Trophoblast cell (in vitro differentiated cells and primary cell): Measurements from ENCODE around the gene RNF183. TPM values are rescaled to one million over a fixed set of nuclear protein-coding genes. Genes with fewer than 3 reads are reported as not detected.

Source experiments
- DNase-seq, 2 donors: peaks; one replicate each; pipeline ENCODE4 v3.0.0-alpha.2; 2016
- H2AFZ ChIP-seq: 2 replicates; pipeline ENCODE4 v1.6.1; 2013; ENCODE audit warnings: low read length, moderate library complexity, mild to moderate bottlenecking; ENCODE audit not compliant: insufficient read depth, poor library complexity
- H2AK5ac ChIP-seq: 2 replicates; pipeline ENCODE4 v1.6.1; 2013; ENCODE audit warnings: mild to moderate bottlenecking, low read length
- H2BK120ac ChIP-seq: 2 replicates; pipeline ENCODE4 v1.6.1; 2013; ENCODE audit warnings: low read length, mild to moderate bottlenecking, moderate library complexity; ENCODE audit not compliant: insufficient read depth, poor library complexity
- H2BK12ac ChIP-seq: 2 replicates; pipeline ENCODE4 v1.6.1; 2013; ENCODE audit warnings: mild to moderate bottlenecking, low read length, moderate library complexity
- H2BK5ac ChIP-seq: 2 replicates; pipeline ENCODE4 v1.6.1; 2013; ENCODE audit warnings: low read length, low read depth, moderate library complexity, mild to moderate bottlenecking; ENCODE audit not compliant: poor library complexity
- H3K14ac ChIP-seq: 2 replicates; pipeline ENCODE4 v1.6.1; 2013; ENCODE audit warnings: mild to moderate bottlenecking, low read length
- H3K18ac ChIP-seq: 2 replicates; pipeline ENCODE4 v1.6.1; 2013; ENCODE audit warnings: mild to moderate bottlenecking, low read length
- H3K23ac ChIP-seq: 2 replicates; pipeline ENCODE4 v1.6.1; 2013; ENCODE audit warnings: low read length
- H3K27ac ChIP-seq: 2 replicates; pipeline ENCODE4 v1.5.1; 2013; ENCODE audit warnings: low read depth, mild to moderate bottlenecking, inconsistent platforms, low read length, moderate library complexity
- H3K27me3 ChIP-seq: 2 replicates; pipeline ENCODE4 v1.6.1; 2013; ENCODE audit warnings: inconsistent platforms, mild to moderate bottlenecking, low read length, moderate library complexity; ENCODE audit not compliant: insufficient read depth
- H3K36me3 ChIP-seq, 2 experiments: 1 replicate in 1 of 2; 2 replicates in 1 of 2; pipeline ENCODE4 v1.6.1; 2013; ENCODE audit warnings: low read length in 2 of 2, mild to moderate bottlenecking in 2 of 2, moderate library complexity in 1 of 2; ENCODE audit not compliant: insufficient read depth in 2 of 2, control insufficient read depth in 1 of 2
- H3K4ac ChIP-seq: 2 replicates; pipeline ENCODE4 v1.6.1; 2013; ENCODE audit warnings: low read depth, mild to moderate bottlenecking, low read length, moderate library complexity
- H3K4me1 ChIP-seq, 2 experiments: 1 replicate in 1 of 2; 2 replicates in 1 of 2; pipeline ENCODE4 v1.6.1; 2013; ENCODE audit warnings: low read length in 2 of 2, mild to moderate bottlenecking in 2 of 2, moderate library complexity in 1 of 2; ENCODE audit not compliant: insufficient read depth in 2 of 2, control insufficient read depth in 1 of 2
- H3K4me2 ChIP-seq: 2 replicates; pipeline ENCODE4 v1.6.1; 2013; ENCODE audit warnings: inconsistent platforms, mild to moderate bottlenecking, low read length, moderate library complexity
- H3K4me3 ChIP-seq: 2 replicates; pipeline ENCODE4 v1.5.1; 2013; ENCODE audit warnings: mild to moderate bottlenecking, low read depth, low read length, inconsistent platforms
- H3K79me1 ChIP-seq: one replicate; pipeline ENCODE4 v1.6.1; 2013; ENCODE audit warnings: low read length
- H3K79me2 ChIP-seq: 2 replicates; pipeline ENCODE4 v1.6.1; 2013; ENCODE audit warnings: low read length, mild to moderate bottlenecking; ENCODE audit not compliant: control insufficient read depth, insufficient read depth, poor library complexity
- H3K9ac ChIP-seq: 2 replicates; pipeline ENCODE4 v1.6.1; 2013; ENCODE audit warnings: mild to moderate bottlenecking, low read length
- H3K9me3 ChIP-seq: 2 replicates; pipeline ENCODE4 v1.6.1; 2013; ENCODE audit warnings: low read depth, mild to moderate bottlenecking, control low read depth, inconsistent platforms, low read length; ENCODE audit not compliant: insufficient read depth
- H4K12ac ChIP-seq: 2 replicates; pipeline ENCODE4 v1.6.1; 2013; ENCODE audit warnings: low read depth, mild to moderate bottlenecking, low read length, moderate library complexity
- H4K8ac ChIP-seq: 2 replicates; pipeline ENCODE4 v1.6.1; 2013; ENCODE audit warnings: low read depth, mild to moderate bottlenecking, low read length, moderate library complexity
- H4K91ac ChIP-seq: one replicate; pipeline ENCODE4 v1.6.1; 2013; ENCODE audit warnings: low read depth, mild to moderate bottlenecking, low read length, moderate library complexity
- WGBS: extraction: QIAGEN DNeasy Blood & Tissue Kit; methylation state at CpG from one replicate; pipeline ENCODE4 v1.1.7; 2013; ENCODE audit warnings: missing lambda C conversion rate; ENCODE audit not compliant: insufficient read length, insufficient coverage; ENCODE audit errors: extremely low coverage; 5-methylcytosine and 5-hydroxymethylcytosine counted together
- polyA plus RNA-seq: library from polyadenylated mRNA; stranded (reverse); fragments of 200-250 nt; gene quantifications from 2 replicates; pipeline ENCODE4 v1.2.3, GENCODE V29; 2013

RNF183 gene, protein sequence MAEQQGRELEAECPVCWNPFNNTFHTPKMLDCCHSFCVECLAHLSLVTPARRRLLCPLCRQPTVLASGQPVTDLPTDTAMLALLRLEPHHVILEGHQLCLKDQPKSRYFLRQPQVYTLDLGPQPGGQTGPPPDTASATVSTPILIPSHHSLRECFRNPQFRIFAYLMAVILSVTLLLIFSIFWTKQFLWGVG
- polyA plus RNA-seq, result 0.03 and 0.04 TPM in 2 replicates

DNA sequence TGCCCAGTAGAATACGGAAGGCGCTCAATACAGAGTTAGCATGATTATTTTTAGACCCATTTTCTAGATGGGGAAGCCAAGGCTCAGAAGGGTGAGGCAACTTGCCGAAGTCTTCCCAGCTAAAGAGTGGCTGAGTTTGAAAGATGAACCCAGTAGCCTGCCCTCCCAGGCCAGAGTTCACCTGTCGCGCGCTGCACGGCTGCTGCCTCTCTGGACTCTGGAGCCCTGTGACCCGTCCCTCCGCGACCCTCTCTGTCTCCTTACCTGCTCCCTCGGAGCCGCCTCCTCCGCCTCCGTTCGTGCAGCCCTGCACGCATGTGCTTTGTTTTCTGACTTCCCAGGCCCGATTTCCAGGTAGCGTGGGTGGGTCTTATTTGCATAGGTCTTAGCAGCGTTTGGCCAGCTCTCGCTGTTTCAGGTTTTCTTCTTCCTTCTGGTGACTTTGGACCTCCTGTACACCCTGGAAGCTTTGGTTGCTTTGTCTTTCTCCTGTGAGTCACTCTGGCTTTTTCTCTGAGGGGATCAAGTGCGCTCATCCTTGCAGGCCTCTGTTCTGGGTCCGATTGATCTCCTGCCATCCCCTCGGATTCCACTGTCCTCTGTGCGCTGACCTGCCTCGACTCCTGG, at the start of gene RNF183:
Gene RNF183, minus strand, starts transcription at position 585 of the 627 bp plus-strand sequence. CDS start 5,192 bp downstream, outside the sequence.
- no peak within 1 kb of the TSS for H3K14ac ChIP-seq
- H3K4me3 ChIP-seq, result no peak within 1 kb of the TSS
- no peaks in the 10 kb centered on the region for H3K79me2 ChIP-seq
- no peak within 1 kb of the TSS for H2BK5ac ChIP-seq
- H3K36me3 ChIP-seq, result no peaks in the 10 kb centered on the region
- no peaks in the 10 kb centered on the region for H3K79me1 ChIP-seq
- H3K4me1 ChIP-seq, result no peaks in the 10 kb centered on the region
- no peaks in the 10 kb centered on the region for H3K9me3 ChIP-seq
- WGBS, result no CpG with 5 or more reads among the region's 25 CpGs
- no peak within 1 kb of the TSS for H4K12ac ChIP-seq
- H3K27ac ChIP-seq, result no peak within 1 kb of the TSS
- no peak within 1 kb of the TSS for H2BK12ac ChIP-seq
- H2AK5ac ChIP-seq, result no peak within 1 kb of the TSS
- no peak within 1 kb of the TSS for H4K91ac ChIP-seq
- no peak within 1 kb of the TSS for H2AFZ ChIP-seq
- H3K4ac ChIP-seq, result no peak within 1 kb of the TSS
- no peak within 1 kb of the TSS for H3K4me2 ChIP-seq
- no peak within 1 kb of the TSS for H3K9ac ChIP-seq
- no peaks in the 10 kb centered on the region for H3K27me3 ChIP-seq
- no peak within 1 kb of the TSS for H3K23ac ChIP-seq
- H2BK120ac ChIP-seq, result no peak within 1 kb of the TSS
- H4K8ac ChIP-seq, result no peak within 1 kb of the TSS
- H3K18ac ChIP-seq, result no peak within 1 kb of the TSS
- no peak for DNase-seq

DNA sequence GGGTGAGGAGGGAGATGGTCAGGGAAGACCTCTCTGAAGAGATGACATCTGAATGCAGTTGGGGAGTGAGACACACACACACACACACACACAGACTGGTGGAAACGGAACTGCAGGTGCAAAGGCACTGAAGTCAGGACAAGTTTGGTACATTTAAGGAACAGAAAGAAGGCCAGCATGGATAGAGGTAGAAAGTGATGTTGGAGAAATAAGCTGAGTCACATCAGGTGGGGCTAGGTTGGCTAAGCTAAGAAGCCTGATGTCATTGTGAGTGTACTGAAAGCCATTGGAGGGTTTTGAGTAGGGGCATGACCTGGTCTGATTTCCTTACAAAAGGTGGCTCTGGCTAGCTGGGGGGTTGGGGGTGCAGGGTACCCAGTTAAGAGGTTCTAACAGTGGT, 49.2 kb upstream of the RNF183 start:
- no peak overlapping the region for H3K4me2 ChIP-seq
- H3K9ac ChIP-seq, result no peak overlapping the region
- H4K8ac ChIP-seq, result no peak overlapping the region
- peaks cover 13% of the 10 kb centered on the region for H3K27me3 ChIP-seq
- no peak overlapping the region for H2AK5ac ChIP-seq
- no peak overlapping the region for H2BK12ac ChIP-seq
- no peak overlapping the region for H2BK120ac ChIP-seq
- H4K12ac ChIP-seq, result no peak overlapping the region
- no peak overlapping the region for H3K27ac ChIP-seq
- H3K79me2 ChIP-seq, result no peaks in the 10 kb centered on the region
- no peak overlapping the region for H2BK5ac ChIP-seq
- H3K4me3 ChIP-seq, result no peak overlapping the region
- H3K79me1 ChIP-seq, result no peaks in the 10 kb centered on the region
- no peak overlapping the region for H3K18ac ChIP-seq
- peaks cover 4 to 5% of the 10 kb centered on the region in 2 experiments for H3K4me1 ChIP-seq
- H3K36me3 ChIP-seq, result no peaks in the 10 kb centered on the region
- DNase-seq, result no peak
- no peak overlapping the region for H2AFZ ChIP-seq
- H3K9me3 ChIP-seq, result no peaks in the 10 kb centered on the region
- no peak overlapping the region for H3K23ac ChIP-seq
- H3K14ac ChIP-seq, result no peak overlapping the region
- H3K4ac ChIP-seq, result no peak overlapping the region
- H4K91ac ChIP-seq, result no peak overlapping the region
- no CpG with 5 or more reads among the region's 1 CpG for WGBS

GRCh38 chr9:113352006-113352405, 48.8 kb upstream of the RNF183 start:
- H3K36me3 ChIP-seq, result no peaks in the 10 kb centered on the region
- DNase-seq, result no peak
- no peak overlapping the region for H2AK5ac ChIP-seq
- H4K91ac ChIP-seq, result no peak overlapping the region
- H3K4ac ChIP-seq, result no peak overlapping the region
- H2BK120ac ChIP-seq, result no peak overlapping the region
- no peak overlapping the region for H3K4me3 ChIP-seq
- no peak overlapping the region for H4K8ac ChIP-seq
- H3K23ac ChIP-seq, result no peak overlapping the region
- no peak overlapping the region for H3K14ac ChIP-seq
- H3K4me1 ChIP-seq, result peaks cover 4 to 5% of the 10 kb centered on the region in 2 experiments
- H2BK5ac ChIP-seq, result no peak overlapping the region
- no peak overlapping the region for H3K9ac ChIP-seq
- H3K9me3 ChIP-seq, result no peaks in the 10 kb centered on the region
- no peak overlapping the region for H2BK12ac ChIP-seq
- H3K4me2 ChIP-seq, result no peak overlapping the region
- H4K12ac ChIP-seq, result no peak overlapping the region
- H3K18ac ChIP-seq, result no peak overlapping the region
- peaks cover 13% of the 10 kb centered on the region for H3K27me3 ChIP-seq
- no peak overlapping the region for H2AFZ ChIP-seq
- no CpG with 5 or more reads among the region's 6 CpGs for WGBS
- no peak overlapping the region for H3K27ac ChIP-seq
- H3K79me2 ChIP-seq, result no peaks in the 10 kb centered on the region
- no peaks in the 10 kb centered on the region for H3K79me1 ChIP-seq

GRCh38 chr9:113350937-113351336, 47.8 kb upstream of the RNF183 start:
- Histone ChIP-seq H3K27ac (no peak overlapping the region), H3K79me1 (no peaks in the 10 kb centered on the region), H3K9me3 (no peaks in the 10 kb centered on the region), H3K14ac (no peak overlapping the region), H3K23ac (no peak overlapping the region), H4K12ac (no peak overlapping the region), H3K27me3 (peaks cover 13% of the 10 kb centered on the region), H3K4ac (no peak overlapping the region), H3K4me1 (peaks cover 4 to 5% of the 10 kb centered on the region in 2 experiments), H3K79me2 (no peaks in the 10 kb centered on the region), H3K9ac (no peak overlapping the region), H2AFZ (no peak overlapping the region), H2BK120ac (no peak overlapping the region), H3K4me2 (no peak overlapping the region), H4K8ac (no peak overlapping the region), H3K4me3 (no peak overlapping the region), H3K18ac (no peak overlapping the region), H2BK5ac (no peak overlapping the region), H2BK12ac (no peak overlapping the region), H2AK5ac (no peak overlapping the region), H3K36me3 (no peaks in the 10 kb centered on the region), H4K91ac (no peak overlapping the region)
- no CpG with 5 or more reads among the region's 6 CpGs for WGBS
- no peak for DNase-seq
